ENCODE results near the gene PHACTR1.

DNA sequence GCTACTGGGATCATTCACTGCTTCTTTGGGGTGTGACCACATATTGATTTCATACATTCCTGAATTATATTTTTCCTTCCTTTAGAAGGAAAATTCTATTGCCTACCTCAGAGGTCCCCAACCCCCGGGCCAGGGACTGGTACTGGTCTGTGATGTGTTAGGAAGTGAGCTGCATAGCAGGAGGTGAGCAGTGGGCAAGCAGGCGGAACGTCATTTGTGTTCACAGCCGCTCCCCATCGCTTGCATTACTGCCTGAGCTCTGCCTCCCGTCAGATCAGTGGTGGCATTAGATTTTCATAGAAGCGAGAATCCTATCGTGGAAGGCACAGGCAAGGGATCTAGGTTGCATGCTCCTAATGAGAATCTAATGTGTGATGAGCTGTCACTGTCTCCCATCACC, 107.3 kb downstream of the PHACTR1 start:
- TF ChIP-seq NFE2L1 (CRISPR knock-in tag; IDR thresholded peaks at IDR 0.05) (no peak), RORB (CRISPR knock-in tag; IDR thresholded peaks at IDR 0.05) (no peak), FOXJ3 (CRISPR knock-in tag; IDR thresholded peaks at IDR 0.05; ENCODE audit: borderline replicate concordance) (no peak), CREB1 (CRISPR knock-in tag; IDR thresholded peaks at IDR 0.05) (no peak), SMAD4 (CRISPR knock-in tag; IDR thresholded peaks at IDR 0.05) (no peak), NFYB (CRISPR knock-in tag; conservative IDR thresholded peaks at IDR 0.05; ENCODE audit: low read depth) (no peak), ZNF219 (CRISPR knock-in tag; IDR thresholded peaks at IDR 0.05; ENCODE audit: borderline replicate concordance) (no peak)
- TF ChIP-seq, protein P1, sequence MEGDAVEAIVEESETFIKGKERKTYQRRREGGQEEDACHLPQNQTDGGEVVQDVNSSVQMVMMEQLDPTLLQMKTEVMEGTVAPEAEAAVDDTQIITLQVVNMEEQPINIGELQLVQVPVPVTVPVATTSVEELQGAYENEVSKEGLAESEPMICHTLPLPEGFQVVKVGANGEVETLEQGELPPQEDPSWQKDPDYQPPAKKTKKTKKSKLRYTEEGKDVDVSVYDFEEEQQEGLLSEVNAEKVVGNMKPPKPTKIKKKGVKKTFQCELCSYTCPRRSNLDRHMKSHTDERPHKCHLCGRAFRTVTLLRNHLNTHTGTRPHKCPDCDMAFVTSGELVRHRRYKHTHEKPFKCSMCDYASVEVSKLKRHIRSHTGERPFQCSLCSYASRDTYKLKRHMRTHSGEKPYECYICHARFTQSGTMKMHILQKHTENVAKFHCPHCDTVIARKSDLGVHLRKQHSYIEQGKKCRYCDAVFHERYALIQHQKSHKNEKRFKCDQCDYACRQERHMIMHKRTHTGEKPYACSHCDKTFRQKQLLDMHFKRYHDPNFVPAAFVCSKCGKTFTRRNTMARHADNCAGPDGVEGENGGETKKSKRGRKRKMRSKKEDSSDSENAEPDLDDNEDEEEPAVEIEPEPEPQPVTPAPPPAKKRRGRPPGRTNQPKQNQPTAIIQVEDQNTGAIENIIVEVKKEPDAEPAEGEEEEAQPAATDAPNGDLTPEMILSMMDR (IDR thresholded peaks at IDR 0.05), result no peak
- TF ChIP-seq, protein P2, sequence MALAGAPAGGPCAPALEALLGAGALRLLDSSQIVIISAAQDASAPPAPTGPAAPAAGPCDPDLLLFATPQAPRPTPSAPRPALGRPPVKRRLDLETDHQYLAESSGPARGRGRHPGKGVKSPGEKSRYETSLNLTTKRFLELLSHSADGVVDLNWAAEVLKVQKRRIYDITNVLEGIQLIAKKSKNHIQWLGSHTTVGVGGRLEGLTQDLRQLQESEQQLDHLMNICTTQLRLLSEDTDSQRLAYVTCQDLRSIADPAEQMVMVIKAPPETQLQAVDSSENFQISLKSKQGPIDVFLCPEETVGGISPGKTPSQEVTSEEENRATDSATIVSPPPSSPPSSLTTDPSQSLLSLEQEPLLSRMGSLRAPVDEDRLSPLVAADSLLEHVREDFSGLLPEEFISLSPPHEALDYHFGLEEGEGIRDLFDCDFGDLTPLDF (CRISPR knock-in tag; IDR thresholded peaks at IDR 0.05), result no peak
- TF ChIP-seq, protein P3, sequence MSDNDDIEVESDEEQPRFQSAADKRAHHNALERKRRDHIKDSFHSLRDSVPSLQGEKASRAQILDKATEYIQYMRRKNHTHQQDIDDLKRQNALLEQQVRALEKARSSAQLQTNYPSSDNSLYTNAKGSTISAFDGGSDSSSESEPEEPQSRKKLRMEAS (CRISPR knock-in tag; IDR thresholded peaks at IDR 0.05), result no peak
- TF ChIP-seq, protein P4, sequence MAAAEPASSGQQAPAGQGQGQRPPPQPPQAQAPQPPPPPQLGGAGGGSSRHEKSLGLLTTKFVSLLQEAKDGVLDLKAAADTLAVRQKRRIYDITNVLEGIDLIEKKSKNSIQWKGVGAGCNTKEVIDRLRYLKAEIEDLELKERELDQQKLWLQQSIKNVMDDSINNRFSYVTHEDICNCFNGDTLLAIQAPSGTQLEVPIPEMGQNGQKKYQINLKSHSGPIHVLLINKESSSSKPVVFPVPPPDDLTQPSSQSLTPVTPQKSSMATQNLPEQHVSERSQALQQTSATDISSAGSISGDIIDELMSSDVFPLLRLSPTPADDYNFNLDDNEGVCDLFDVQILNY (CRISPR knock-in tag; IDR thresholded peaks at IDR 0.05), result no peak
- TF ChIP-seq, protein P5, sequence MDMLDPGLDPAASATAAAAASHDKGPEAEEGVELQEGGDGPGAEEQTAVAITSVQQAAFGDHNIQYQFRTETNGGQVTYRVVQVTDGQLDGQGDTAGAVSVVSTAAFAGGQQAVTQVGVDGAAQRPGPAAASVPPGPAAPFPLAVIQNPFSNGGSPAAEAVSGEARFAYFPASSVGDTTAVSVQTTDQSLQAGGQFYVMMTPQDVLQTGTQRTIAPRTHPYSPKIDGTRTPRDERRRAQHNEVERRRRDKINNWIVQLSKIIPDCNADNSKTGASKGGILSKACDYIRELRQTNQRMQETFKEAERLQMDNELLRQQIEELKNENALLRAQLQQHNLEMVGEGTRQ (CRISPR knock-in tag; IDR thresholded peaks at IDR 0.05), result no peak

All from WTC11 (cell line).